ENCODE data around the gene ANXA5.
"Not testable (repeated sequence)": the region's sequence is repeated elsewhere in the genome, so short reads cannot be mapped to it uniquely, and the experiment has no call there.

Gene ANXA5

GRCh38 chr4:121676345-121677075 lies 20.3 kb downstream of the ANXA5 start:
- DNase-seq, result peak; percentile 64

GRCh38 chr4:121675715-121676114 lies 21.1 kb downstream of the ANXA5 start:
- DNase-seq, result no peak

GRCh38 chr4:121674696-121675095 lies 22.1 kb downstream of the ANXA5 start:
- no peak for DNase-seq

GRCh38 chr4:121674191-121674590 lies 22.6 kb downstream of the ANXA5 start:
- no peak for DNase-seq

GRCh38 chr4:121669163-121669550 lies 27.6 kb downstream of the ANXA5 start:
- no peak for DNase-seq

- no peak for DNase-seq
Observed at GRCh38 chr4:121668368-121669162, 28.2 kb downstream of the ANXA5 start.

- DNase-seq, result no peak
Observed at GRCh38 chr4:121666091-121666679, 30.6 kb downstream of the ANXA5 start.

- DNase-seq, result no peak
Observed at GRCh38 chr4:121665371-121665770, 31.4 kb downstream of the ANXA5 start.

- DNase-seq, result no peak
Observed at GRCh38 chr4:121662225-121662624, 34.6 kb downstream of the ANXA5 start.

- not testable (repeated sequence) for DNase-seq
Observed at GRCh38 chr4:121660175-121660933, 36.4 kb downstream of the ANXA5 start.

GRCh38 chr4:121658125-121658524 lies 38.7 kb downstream of the ANXA5 start:
- DNase-seq, result no peak

GRCh38 chr4:121656269-121656641 lies 40.5 kb downstream of the ANXA5 start:
- peak; percentile 69 for DNase-seq

GRCh38 chr4:121655320-121656268 lies 41.2 kb downstream of the ANXA5 start:
- no peak for DNase-seq

GRCh38 chr4:121654738-121655137 lies 42.0 kb downstream of the ANXA5 start:
- no peak for DNase-seq

- DNase-seq, result no peak
Observed at GRCh38 chr4:121653986-121654385, 42.8 kb downstream of the ANXA5 start.

GRCh38 chr4:121653214-121653613 lies 43.6 kb downstream of the ANXA5 start:
- DNase-seq, result no peak

GRCh38 chr4:121651597-121651996 lies 45.2 kb downstream of the ANXA5 start:
- no peak for DNase-seq

GRCh38 chr4:121650741-121651140 lies 46.0 kb downstream of the ANXA5 start:
- no peak for DNase-seq

GRCh38 chr4:121648516-121648915 lies 48.3 kb downstream of the ANXA5 start:
- peak; percentile 78 for DNase-seq

GRCh38 chr4:121642876-121643585 lies 53.7 kb downstream of the ANXA5 start:
- DNase-seq, result no peak

GRCh38 chr4:121642292-121642691 lies 54.5 kb downstream of the ANXA5 start:
- DNase-seq, result no peak
